NT2/D1 (cell line): ENCODE measurements around the gene TIE1.

ENCODE experiments used
- DNase-seq: peaks from one replicate; pipeline ENCODE4 v3.0.0-alpha.2; 2011; ENCODE audit warnings: low read depth, low spot score
- H3K27me3 ChIP-seq: 2 replicates; pipeline ENCODE4 v1.6.0; 2011; ENCODE audit warnings: mild to moderate bottlenecking; ENCODE audit not compliant: insufficient read length, insufficient read depth
- H3K36me3 ChIP-seq: 2 replicates; pipeline ENCODE4 v1.6.1; 2011; ENCODE audit warnings: mild to moderate bottlenecking, low read length, mixed read lengths; ENCODE audit not compliant: insufficient read depth, insufficient read length
- H3K4me1 ChIP-seq: 2 replicates; pipeline ENCODE4 v1.5.1; 2011; ENCODE audit not compliant: insufficient read depth, insufficient read length
- H3K4me3 ChIP-seq: 2 replicates; pipeline ENCODE4 v1.5.1; 2011; ENCODE audit warnings: low read depth; ENCODE audit not compliant: insufficient read length
- H3K9ac ChIP-seq: 2 replicates; pipeline ENCODE4 v1.6.0; 2011; ENCODE audit warnings: low read depth; ENCODE audit not compliant: insufficient read length
- H3K9me3 ChIP-seq: 2 replicates; pipeline ENCODE4 v1.5.1; 2011; ENCODE audit warnings: mild to moderate bottlenecking, low read length; ENCODE audit not compliant: insufficient read depth
- SUZ12 ChIP-seq: IDR thresholded peaks from 2 replicates; pipeline ENCODE4 v1.6.1; 2011; ENCODE audit not compliant: insufficient read length, insufficient read depth; ENCODE audit errors: extremely low read depth
- YY1 ChIP-seq: IDR thresholded peaks from 2 replicates; pipeline ENCODE4 v1.6.1; 2011; ENCODE audit not compliant: insufficient read length, insufficient read depth
- ZNF274 ChIP-seq: IDR thresholded peaks from 2 replicates; pipeline ENCODE4 v1.6.1; 2011; ENCODE audit warnings: mild to moderate bottlenecking, low read depth, low read length

Gene TIE1

GRCh38 chr1:43354936-43355335, 54.2 kb downstream of the TIE1 start:
- peaks cover 5% of the 10 kb centered on the region for H3K4me1 ChIP-seq
- no peak overlapping the region for H3K9ac ChIP-seq
- no peak for DNase-seq
- no peak for TF ChIP-seq YY1
- no peak for TF ChIP-seq SUZ12
- peaks cover 25% of the 10 kb centered on the region for H3K36me3 ChIP-seq
- H3K9me3 ChIP-seq = no peaks in the 10 kb centered on the region
- H3K4me3 ChIP-seq = no peak overlapping the region
- no peaks in the 10 kb centered on the region for H3K27me3 ChIP-seq

GRCh38 chr1:43357251-43357650, 56.5 kb downstream of the TIE1 start:
- no peak overlapping the region for H3K9ac ChIP-seq
- no peak overlapping the region for H3K4me3 ChIP-seq
- H3K4me1 ChIP-seq = peaks cover 15% of the 10 kb centered on the region

GRCh38 chr1:43358121-43358745, 57.5 kb downstream of the TIE1 start:
- peaks cover 57% of the 10 kb centered on the region for H3K36me3 ChIP-seq
- H3K4me3 ChIP-seq = peak overlapping the region; percentile 78
- peak overlapping the region; percentile 93 for H3K9ac ChIP-seq
- H3K4me1 ChIP-seq = peaks cover 15% of the 10 kb centered on the region
- H3K9me3 ChIP-seq = no peaks in the 10 kb centered on the region
- H3K27me3 ChIP-seq = no peaks in the 10 kb centered on the region
- no peak for TF ChIP-seq YY1
- no peak for TF ChIP-seq ZNF274
- no peak for TF ChIP-seq SUZ12
- peak; percentile 68 for DNase-seq

More at GRCh38 chr1:43357251-43357650, 56.5 kb downstream of the TIE1 start:
- H3K9me3 ChIP-seq = no peaks in the 10 kb centered on the region
- no peak for DNase-seq
- TF ChIP-seq SUZ12 = no peak
- no peak for TF ChIP-seq ZNF274
- TF ChIP-seq YY1 = no peak
- peaks cover 48% of the 10 kb centered on the region for H3K36me3 ChIP-seq
- H3K27me3 ChIP-seq = no peaks in the 10 kb centered on the region

GRCh38 chr1:43358746-43359693, 58.2 kb downstream of the TIE1 start, which contains the start of gene CDC20:
CDC20 (plus strand) TSS chr1:43358981; CDS start chr1:43359216, 235 bp downstream.
- no peaks in the 10 kb centered on the region for H3K27me3 ChIP-seq
- H3K4me1 ChIP-seq = peaks cover 15% of the 10 kb centered on the region
- H3K9me3 ChIP-seq = no peaks in the 10 kb centered on the region
- peak; percentile 100 for DNase-seq
- peak within 1 kb of the TSS; percentile 96 for H3K4me3 ChIP-seq
- peaks cover 65% of the 10 kb centered on the region for H3K36me3 ChIP-seq
- TF ChIP-seq SUZ12 = no peak
- TF ChIP-seq ZNF274 = no peak
- TF ChIP-seq YY1 = no peak
- H3K9ac ChIP-seq = peak within 1 kb of the TSS; percentile 96

- Histone ChIP-seq H3K4me3 (peak overlapping the region; percentile 96), H3K27me3 (no peaks in the 10 kb centered on the region), H3K4me1 (peaks cover 15% of the 10 kb centered on the region), H3K9ac (peak overlapping the region; percentile 96), H3K36me3 (peaks cover 69% of the 10 kb centered on the region), H3K9me3 (no peaks in the 10 kb centered on the region)
- TF ChIP-seq YY1 = no peak
- TF ChIP-seq SUZ12 = no peak
- no peak for TF ChIP-seq ZNF274
- DNase-seq = no peak
Measured at GRCh38 chr1:43359696-43360095, 58.9 kb downstream of the TIE1 start.

- Histone ChIP-seq H3K9me3 (no peaks in the 10 kb centered on the region), H3K36me3 (peaks cover 77% of the 10 kb centered on the region), H3K9ac (peak overlapping the region; percentile 96), H3K27me3 (no peaks in the 10 kb centered on the region), H3K4me1 (peaks cover 19% of the 10 kb centered on the region), H3K4me3 (peak overlapping the region; percentile 96)
- TF ChIP-seq YY1 (no peak), SUZ12 (no peak), ZNF274 (no peak)
- DNase-seq = no peak
Measured at GRCh38 chr1:43360616-43361015, 59.8 kb downstream of the TIE1 start.

GRCh38 chr1:43363283-43363934, 62.6 kb downstream of the TIE1 start:
- H3K9ac ChIP-seq = no peak overlapping the region
- TF ChIP-seq ZNF274 (no peak), SUZ12 (no peak), YY1 (no peak)
- H3K9me3 ChIP-seq = no peaks in the 10 kb centered on the region
- no peak overlapping the region for H3K4me3 ChIP-seq
- no peaks in the 10 kb centered on the region for H3K27me3 ChIP-seq
- H3K4me1 ChIP-seq = peaks cover 31% of the 10 kb centered on the region
- DNase-seq = no peak
- H3K36me3 ChIP-seq = peaks cover 70% of the 10 kb centered on the region
